Liver (tissue), 9 donors: ENCODE data around the gene NAT10. TPM values are rescaled to one million over a fixed set of nuclear protein-coding genes. Genes with fewer than 3 reads are reported as not detected.

Source experiments
- DNase-seq: peaks from one replicate; pipeline ENCODE4 v3.0.0-alpha.2; 2017; ENCODE audit warnings: low spot score
- H3K27ac ChIP-seq, 2 donors: one replicate each; pipeline ENCODE4 v1.7.0; 2013; ENCODE audit warnings: inconsistent platforms in 2 of 2, low read length in 2 of 2, control low read depth in 1 of 2, low read depth in 1 of 2, mild to moderate bottlenecking in 1 of 2
- H3K27me3 ChIP-seq, 4 donors: one replicate each; pipeline versions ENCODE4 v1.6.1 to v1.7.0; 2013; ENCODE audit warnings: low read length in 3 of 4, inconsistent platforms in 1 of 4, mild to moderate bottlenecking in 1 of 4, moderate library complexity in 1 of 4; ENCODE audit not compliant: control insufficient read depth in 4 of 4, insufficient read depth in 4 of 4
- H3K36me3 ChIP-seq, 4 donors: one replicate each; pipeline versions ENCODE4 v1.6.1 to v1.7.0; 2013; ENCODE audit warnings: low read length in 3 of 4, mild to moderate bottlenecking in 3 of 4, low read depth in 1 of 4, moderate library complexity in 1 of 4; ENCODE audit not compliant: control insufficient read depth in 4 of 4, insufficient read depth in 3 of 4
- H3K4me1 ChIP-seq, 4 donors: one replicate each; pipeline versions ENCODE4 v1.6.1 to v1.7.0; 2013; ENCODE audit warnings: low read length in 3 of 4, mild to moderate bottlenecking in 3 of 4, moderate library complexity in 1 of 4; ENCODE audit not compliant: control insufficient read depth in 4 of 4, insufficient read depth in 4 of 4
- H3K4me3 ChIP-seq, 3 donors: one replicate each; pipeline versions ENCODE4 v1.6.1 to v1.7.0; 2013; ENCODE audit warnings: low read length in 3 of 3, control low read depth in 1 of 3, low read depth in 1 of 3, mild to moderate bottlenecking in 1 of 3
- H3K9ac ChIP-seq, 2 donors: one replicate each; pipeline ENCODE4 v1.7.0; 2013; ENCODE audit warnings: low read length in 2 of 2, mild to moderate bottlenecking in 2 of 2, moderate library complexity in 2 of 2, control low read depth in 1 of 2, low read depth in 1 of 2
- H3K9me3 ChIP-seq, 4 donors: one replicate each; pipeline versions ENCODE4 v1.6.1 to v1.7.0; 2013; ENCODE audit warnings: low read length in 3 of 4; ENCODE audit not compliant: control insufficient read depth in 4 of 4
- ATF3 ChIP-seq: IDR thresholded peaks from 2 replicates; pipeline ENCODE4 v1.6.1; 2016; ENCODE audit warnings: antibody characterized with exemption
- CTCF ChIP-seq: fragments of 150-350 bp; IDR thresholded peaks from 2 replicates; pipeline ENCODE4 v1.5.1; 2017; ENCODE audit warnings: improper control_type of control experiment, low read depth, low read length; ENCODE audit not compliant: missing input control
- EGR1 ChIP-seq, 2 donors: IDR thresholded peaks; 2 replicates each; pipeline ENCODE4 v1.6.1; 2016 to 2018; ENCODE audit warnings: antibody characterized with exemption in 2 of 2, low read depth in 2 of 2
- FOXA1 ChIP-seq: IDR thresholded peaks from 2 replicates; pipeline ENCODE4 v1.6.1; 2016; ENCODE audit warnings: antibody characterized with exemption
- FOXA2 ChIP-seq: IDR thresholded peaks from 2 replicates; pipeline ENCODE4 v1.6.1; 2016; ENCODE audit warnings: antibody characterized with exemption
- GABPA ChIP-seq, 2 donors: IDR thresholded peaks in 1 of 2; conservative IDR thresholded peaks in 1 of 2; 2 replicates each; pipeline ENCODE4 v1.6.1; 2016; ENCODE audit warnings: antibody characterized with exemption in 2 of 2, mild to moderate bottlenecking in 1 of 2, moderate library complexity in 1 of 2
- HNF4A ChIP-seq, 2 donors: conservative IDR thresholded peaks; 2 replicates each; pipeline ENCODE4 v1.6.1; 2016; ENCODE audit warnings: antibody characterized with exemption in 2 of 2, mild to moderate bottlenecking in 2 of 2
- HNF4G ChIP-seq: IDR thresholded peaks from 2 replicates; pipeline ENCODE4 v1.6.1; 2016; ENCODE audit warnings: antibody characterized with exemption
- JUND ChIP-seq, 2 donors: IDR thresholded peaks; 2 replicates each; pipeline ENCODE4 v1.6.1; 2016; ENCODE audit warnings: antibody characterized with exemption in 2 of 2
- MAX ChIP-seq: IDR thresholded peaks from 2 replicates; pipeline ENCODE4 v1.6.1; 2016; ENCODE audit warnings: antibody characterized with exemption
- NR2F2 ChIP-seq: IDR thresholded peaks from 2 replicates; pipeline ENCODE4 v1.6.1; 2016; ENCODE audit warnings: antibody characterized with exemption
- RAD21 ChIP-seq, 2 donors: IDR thresholded peaks; 2 replicates each; pipeline ENCODE4 v1.6.1; 2016; ENCODE audit warnings: antibody characterized with exemption in 2 of 2, mild to moderate bottlenecking in 2 of 2
- REST ChIP-seq: IDR thresholded peaks from 2 replicates; pipeline ENCODE4 v1.6.1; 2016; ENCODE audit warnings: antibody characterized with exemption, mild to moderate bottlenecking
- RXRA ChIP-seq, 2 donors: IDR thresholded peaks; 2 replicates each; pipeline ENCODE4 v1.6.1; 2017 to 2018; ENCODE audit warnings: antibody characterized with exemption in 2 of 2, mild to moderate bottlenecking in 1 of 2
- SP1 ChIP-seq: IDR thresholded peaks from 2 replicates; pipeline ENCODE4 v1.6.1; 2018; ENCODE audit warnings: antibody characterized with exemption, mild to moderate bottlenecking
- TAF1 ChIP-seq: conservative IDR thresholded peaks from 2 replicates; pipeline ENCODE4 v1.6.1; 2016; ENCODE audit warnings: antibody characterized with exemption, mild to moderate bottlenecking
- YY1 ChIP-seq: IDR thresholded peaks from 2 replicates; pipeline ENCODE4 v1.6.1; 2016; ENCODE audit warnings: antibody characterized with exemption, mild to moderate bottlenecking
- ZBTB33 ChIP-seq: IDR thresholded peaks from 2 replicates; pipeline ENCODE4 v1.6.1; 2016; ENCODE audit warnings: antibody characterized with exemption
- WGBS: extraction: QIAGEN DNeasy Blood & Tissue Kit; methylation state at CpG from one replicate; pipeline ENCODE4 v1.1.7; 2013; 5-methylcytosine and 5-hydroxymethylcytosine counted together
- polyA plus RNA-seq, 2 donors: library from polyadenylated mRNA; stranded (reverse) in 1 of 2; unstranded in 1 of 2; fragments of 200-250 nt in 1 of 2; fragments of >200 nt in 1 of 2; fragmentation: Nextera tagmentation in 1 of 2; extraction: Ambion mirVana in 1 of 2; gene quantifications; one replicate each; pipeline versions ENCODE4 v1.2.1 to v1.2.3, GENCODE V29; 2013 to 2015
- total RNA-seq, 2 donors: library from RNA; depleted of rRNA; stranded (reverse); fragments of >200 nt; gene quantifications; one replicate each; pipeline ENCODE4 v1.2.3, GENCODE V29; 2014
- donor health status: healthy.
- donor health status: healthy.
- donor health status: healthy.
- donor health status: healthy.
- donor health status: healthy.

NAT10 gene
- total and polyA plus RNA-seq, 4 donors: 9.1 to 14.0 (median 13.5) TPM

GRCh38 chr11:34162856-34163255 is 57.4 kb downstream of the NAT10 start:
- Histone ChIP-seq H3K4me1 (peaks cover 0 to under 1% (median under 1%) of the 10 kb centered on the region in 4 donors), H3K27ac (no peak overlapping the region), H3K36me3 (peaks cover 0 to 81% (median 16%) of the 10 kb centered on the region in 4 donors), H3K4me3 (no peak overlapping the region), H3K9me3 (no peaks in the 10 kb centered on the region), H3K9ac (no peak overlapping the region), H3K27me3 (no peaks in the 10 kb centered on the region)
- TF ChIP-seq NR2F2 (no peak), HNF4G (no peak)
- DNase-seq: no peak
- 96% methylated on average over 7 of the region's 7 CpGs for WGBS

- Histone ChIP-seq H3K4me1 (no peaks in the 10 kb centered on the region), H3K4me3 (no peak overlapping the region), H3K36me3 (peaks cover 0 to 75% (median 20%) of the 10 kb centered on the region in 4 donors), H3K9me3 (no peaks in the 10 kb centered on the region), H3K27ac (no peak overlapping the region), H3K9ac (no peak overlapping the region), H3K27me3 (no peaks in the 10 kb centered on the region)
- WGBS: 95% methylated on average over 13 of the region's 13 CpGs
- no peak for DNase-seq
- no peak for TF ChIP-seq HNF4G
- no peak for TF ChIP-seq TAF1
- no peak for TF ChIP-seq RXRA (IDR thresholded peaks at IDR 0.05)
- TF ChIP-seq FOXA2: no peak
Measured at GRCh38 chr11:34165121-34165520, 59.7 kb downstream of the NAT10 start.

GRCh38 chr11:34165786-34166555 is 60.5 kb downstream of the NAT10 start:
- Histone ChIP-seq H3K9me3 (no peaks in the 10 kb centered on the region), H3K27ac (no peak overlapping the region), H3K4me3 (no peak overlapping the region), H3K27me3 (no peaks in the 10 kb centered on the region), H3K9ac (no peak overlapping the region), H3K36me3 (peaks cover 0 to 77% (median 26%) of the 10 kb centered on the region in 4 donors), H3K4me1 (no peaks in the 10 kb centered on the region)
- 87% methylated on average over 12 of the region's 12 CpGs for WGBS
- TF ChIP-seq CTCF (no peak), HNF4G (no peak), ZBTB33 (no peak), ATF3 (no peak), MAX (no peak), REST (no peak), YY1 (no peak), TAF1 (no peak), JUND (IDR thresholded peaks at IDR 0.05) (no peak), RXRA (IDR thresholded peaks at IDR 0.05) (no peak), FOXA1 (no peak), GABPA (IDR thresholded peaks at IDR 0.05 in 1 of 2, conservative IDR thresholded peaks at IDR 0.05 in 1 of 2) (no peak), FOXA2 (no peak), RAD21 (IDR thresholded peaks at IDR 0.05) (no peak), NR2F2 (no peak), HNF4A (conservative IDR thresholded peaks at IDR 0.05) (no peak), EGR1 (IDR thresholded peaks at IDR 0.05; ENCODE audit: low read depth in 2 of 2) (no peak), SP1 (no peak)
- no peak for DNase-seq
